Endothelial cell of umbilical vein (primary cell): ENCODE measurements around the gene TPK1. TPM values are rescaled to one million over a fixed set of nuclear protein-coding genes. Genes with fewer than 3 reads are reported as not detected.

Source experiments
- BruUV-seq: library from RNA; stranded (reverse); fragments of 400-500 nt; replicated peaks from 2 replicates; lab custom pipeline; 2021; lab: Mats Ljungman, UMichigan
- CTCF ChIA-PET: fragments of 300-600, 350-600 bp; sonication (Branson Sonifier 250); formaldehyde crosslinking; loops from one replicate; lab custom pipeline; 2021; ENCODE audit warnings: antibody characterized with exemption, inconsistent platforms; lab: Charles Lee
- POLR2A ChIA-PET: fragments of 300-600, 350-600 bp; sonication (Branson Sonifier 250); formaldehyde crosslinking; loops from one replicate; lab custom pipeline; 2021; ENCODE audit warnings: antibody characterized with exemption, inconsistent platforms; lab: Charles Lee
- DNase-seq: peaks from one replicate; pipeline ENCODE4 v3.0.0-alpha.2; 2011; ENCODE audit warnings: low read depth, low spot score
- FAIRE-seq: peaks from 2 replicates; lab custom pipeline; 2011; peaks lifted over from hg19 to GRCh38; lab: Jason Lieb, UNC
- H2AFZ ChIP-seq: 2 replicates; pipeline ENCODE4 v1.6.0; 2012; ENCODE audit warnings: low read depth, low read length, control low read depth, inconsistent platforms
- H3K27ac ChIP-seq: 2 replicates; pipeline ENCODE4 v1.5.1; 2011; ENCODE audit warnings: low read depth, mild to moderate bottlenecking, control low read depth, low read length, moderate library complexity; ENCODE audit not compliant: insufficient read depth
- H3K27me3 ChIP-seq, 2 experiments: 2 replicates each; pipeline versions ENCODE4 v1.6.0 to v1.6.1; 2011; ENCODE audit warnings: low read length in 2 of 2, mixed read lengths in 1 of 2; ENCODE audit not compliant: control insufficient read depth in 2 of 2, insufficient read depth in 2 of 2
- H3K36me3 ChIP-seq, 2 experiments: 2 replicates in 1 of 2; 3 replicates in 1 of 2; pipeline ENCODE4 v1.5.1; 2011; ENCODE audit warnings: low read length in 2 of 2, mild to moderate bottlenecking in 1 of 2, moderate library complexity in 1 of 2; ENCODE audit not compliant: control insufficient read depth in 2 of 2, insufficient read depth in 2 of 2; ENCODE audit errors: extremely low read depth in 1 of 2
- H3K4me1 ChIP-seq: 3 replicates; pipeline ENCODE4 v1.5.1; 2011; ENCODE audit warnings: mild to moderate bottlenecking, low read length; ENCODE audit not compliant: control insufficient read depth, insufficient read depth; ENCODE audit errors: extremely low read depth
- H3K4me2 ChIP-seq: 2 replicates; pipeline ENCODE4 v1.6.1; 2011; ENCODE audit warnings: low read length, control low read depth, mixed read lengths; ENCODE audit not compliant: insufficient read depth
- H3K4me3 ChIP-seq, 3 experiments: fragments of 200-600 bp in 1 of 3; sonication (generic), shearing (Covaris generic) in 1 of 3; replicated peaks in 1 of 3; 2 replicates each; pipeline ENCODE4 v1.5.1; 2011 to 2016; ENCODE audit warnings: control low read depth in 3 of 3, low read length in 3 of 3, mild to moderate bottlenecking in 2 of 3, inconsistent platforms in 1 of 3, low read depth in 1 of 3, moderate library complexity in 1 of 3; ENCODE audit not compliant: insufficient read depth in 1 of 3
- H3K79me2 ChIP-seq: 2 replicates; pipeline ENCODE4 v1.6.0; 2012; ENCODE audit warnings: low read length, inconsistent platforms; ENCODE audit not compliant: control insufficient read depth, insufficient read depth
- H3K9ac ChIP-seq: replicated peaks from 2 replicates; pipeline ENCODE3; 2011; ENCODE audit warnings: low read length, control low read depth; ENCODE audit not compliant: insufficient read depth; ENCODE audit errors: extremely low read depth
- H3K9me1 ChIP-seq: replicated peaks from 3 replicates; pipeline ENCODE4 v1.6.0; 2011; ENCODE audit warnings: mild to moderate bottlenecking, low read length; ENCODE audit not compliant: control insufficient read depth, insufficient read depth; ENCODE audit errors: extremely low read depth
- H3K9me3 ChIP-seq: replicated peaks from 2 replicates; pipeline ENCODE4 v1.5.1; 2012; ENCODE audit warnings: low read length, inconsistent platforms; ENCODE audit not compliant: control insufficient read depth, insufficient read depth
- H4K20me1 ChIP-seq: replicated peaks from 2 replicates; pipeline ENCODE3; 2011; ENCODE audit warnings: mild to moderate bottlenecking, low read length; ENCODE audit not compliant: control insufficient read depth, insufficient read depth; ENCODE audit errors: extremely low read depth
- EZH2 ChIP-seq: IDR thresholded peaks from 2 replicates; pipeline ENCODE4 v1.6.1; 2012; ENCODE audit warnings: borderline replicate concordance, low read depth, mild to moderate bottlenecking, moderate library complexity, low read length, inconsistent platforms; ENCODE audit not compliant: severe bottlenecking
- FOS ChIP-seq: IDR thresholded peaks from 2 replicates; pipeline ENCODE4 v1.6.1; 2011; ENCODE audit warnings: mild to moderate bottlenecking, low read length, moderate library complexity, borderline replicate concordance; ENCODE audit not compliant: insufficient read depth
- GATA2 ChIP-seq: IDR thresholded peaks from 2 replicates; pipeline ENCODE4 v1.7.0; 2011; ENCODE audit warnings: low read depth, mild to moderate bottlenecking, moderate library complexity, mixed read lengths, low read length; ENCODE audit not compliant: insufficient read length, insufficient read depth
- JUN ChIP-seq: IDR thresholded peaks from 2 replicates; pipeline ENCODE4 v1.6.1; 2011; ENCODE audit warnings: borderline replicate concordance, low read depth; ENCODE audit not compliant: insufficient read length, insufficient read depth
- MYC ChIP-seq: IDR thresholded peaks from one replicate; pipeline ENCODE4 v1.6.1; 2011; ENCODE audit warnings: mild to moderate bottlenecking, low read depth, low read length
- POLR2A ChIP-seq: IDR thresholded peaks from 2 replicates; pipeline ENCODE4 v1.6.1; 2012; ENCODE audit warnings: low read depth, mild to moderate bottlenecking, control low read depth, low read length
- POLR2AphosphoS5 ChIP-seq: IDR thresholded peaks from 2 replicates; pipeline ENCODE4 v1.6.1; 2012; ENCODE audit warnings: low read depth, mild to moderate bottlenecking, control low read depth, low read length, moderate library complexity; ENCODE audit not compliant: insufficient read depth
- dilution Hi-C: fragments of 300-500 bp; cut with MboI; formaldehyde crosslinking; loops from one replicate; pipeline ENCODE4 v1.15.0; 2019; ENCODE audit warnings: low sequenced_read_pairs; ENCODE audit not compliant: extremely low pct_ligation_motif_present
- intact Hi-C: fragments of 100-400 bp; cut with micrococcal nuclease; formaldehyde crosslinking; loops from one replicate; pipeline ENCODE4 v1.10.0; 2022
- polyA plus RNA-seq, 4 experiments: library from polyadenylated mRNA; depleted of rRNA in 3 of 4; stranded (reverse) in 3 of 4; unstranded in 1 of 4; fragments of >200 nt; gene quantifications; 2 replicates each; pipeline versions ENCODE4 v1.2.1 to v1.2.3, GENCODE V29; 2011 to 2012; ENCODE audit warnings: missing spikeins in 1 of 4
- total RNA-seq: library from RNA; stranded (reverse); gene quantifications from 2 replicates; pipeline ENCODE4 v1.2.3, GENCODE V29; 2021
- TF ChIP-seq, protein P1 (sequence below): IDR thresholded peaks from 2 replicates; pipeline ENCODE4 v1.6.1; 2011; ENCODE audit not compliant: insufficient read depth, insufficient read length
- TF ChIP-seq, protein P2 (sequence below), 2 donors: IDR thresholded peaks; 1 replicate in 1 of 2; 2 replicates in 1 of 2; pipeline ENCODE4 v1.5.1; 2011; ENCODE audit warnings: low read length in 2 of 2, mild to moderate bottlenecking in 2 of 2, moderate library complexity in 2 of 2, control low read depth in 1 of 2, inconsistent platforms in 1 of 2, low read depth in 1 of 2; ENCODE audit not compliant: insufficient read depth in 1 of 2; ENCODE audit errors: extremely low read depth in 1 of 2

Gene TPK1
- total and polyA plus RNA-seq, 2 donors (not counting 3 experiments of a cell fraction or from before 2014, with no cell fraction given), result 7.5 to 9.3 TPM

- Histone ChIP-seq H3K9me1 (no peaks in the 10 kb centered on the region), H4K20me1 (no peaks in the 10 kb centered on the region), H3K27me3 (no peaks in the 10 kb centered on the region), H3K9me3 (no peaks in the 10 kb centered on the region), H2AFZ (no peak overlapping the region), H3K4me1 (no peaks in the 10 kb centered on the region), H3K4me2 (no peak overlapping the region), H3K36me3 (no peaks in the 10 kb centered on the region), H3K27ac (no peak overlapping the region), H3K79me2 (no peaks in the 10 kb centered on the region), H3K9ac (no peak overlapping the region), H3K4me3 (no peak overlapping the region)
- DNase-seq (no peak), FAIRE-seq (no peak)
- dilution Hi-C loops, result no loop called here
- intact Hi-C loops, result no loop called here
- BruUV-seq, result no TSS peak
- TF ChIP-seq FOS (no peak), EZH2 (no peak), POLR2AphosphoS5 (no peak), POLR2A (no peak), JUN (no peak), GATA2 (no peak), MYC (no peak)
- TF ChIP-seq, protein P1, sequence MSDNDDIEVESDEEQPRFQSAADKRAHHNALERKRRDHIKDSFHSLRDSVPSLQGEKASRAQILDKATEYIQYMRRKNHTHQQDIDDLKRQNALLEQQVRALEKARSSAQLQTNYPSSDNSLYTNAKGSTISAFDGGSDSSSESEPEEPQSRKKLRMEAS, result no peak
- TF ChIP-seq, protein P2, sequence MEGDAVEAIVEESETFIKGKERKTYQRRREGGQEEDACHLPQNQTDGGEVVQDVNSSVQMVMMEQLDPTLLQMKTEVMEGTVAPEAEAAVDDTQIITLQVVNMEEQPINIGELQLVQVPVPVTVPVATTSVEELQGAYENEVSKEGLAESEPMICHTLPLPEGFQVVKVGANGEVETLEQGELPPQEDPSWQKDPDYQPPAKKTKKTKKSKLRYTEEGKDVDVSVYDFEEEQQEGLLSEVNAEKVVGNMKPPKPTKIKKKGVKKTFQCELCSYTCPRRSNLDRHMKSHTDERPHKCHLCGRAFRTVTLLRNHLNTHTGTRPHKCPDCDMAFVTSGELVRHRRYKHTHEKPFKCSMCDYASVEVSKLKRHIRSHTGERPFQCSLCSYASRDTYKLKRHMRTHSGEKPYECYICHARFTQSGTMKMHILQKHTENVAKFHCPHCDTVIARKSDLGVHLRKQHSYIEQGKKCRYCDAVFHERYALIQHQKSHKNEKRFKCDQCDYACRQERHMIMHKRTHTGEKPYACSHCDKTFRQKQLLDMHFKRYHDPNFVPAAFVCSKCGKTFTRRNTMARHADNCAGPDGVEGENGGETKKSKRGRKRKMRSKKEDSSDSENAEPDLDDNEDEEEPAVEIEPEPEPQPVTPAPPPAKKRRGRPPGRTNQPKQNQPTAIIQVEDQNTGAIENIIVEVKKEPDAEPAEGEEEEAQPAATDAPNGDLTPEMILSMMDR (IDR thresholded peaks at IDR 0.05; ENCODE audit: extremely low read depth in 1 of 2, insufficient read depth in 1 of 2, low read depth in 1 of 2, low read length in 2 of 2), result no peak
- POLR2A ChIA-PET, result no interaction called here
- CTCF ChIA-PET, result interaction anchor here (0.8 to 5.7 kb wide), 3 partner anchors 47 to 331 kb away, joined by 5 to 58 read pairs (median 21); no protein-coding TSS in a partner anchor
Observed at GRCh38 chr7:144785521-144785920, 50.3 kb downstream of the TPK1 start.
